Left ventricle myocardium inferior (tissue), 1 donor: ENCODE results near the gene HOXA9. TPM values are rescaled to one million over a fixed set of nuclear protein-coding genes. Genes with fewer than 3 reads are reported as not detected.
A peak's percentile ranks its signal among the peaks of the same experiment; 100 is the strongest.

Source experiments
- DNase-seq: peaks from one replicate; pipeline ENCODE4 v3.0.0-alpha.2; 2020
- H3K27ac ChIP-seq: fragments of 200-600 bp; replicated peaks from 2 replicates; pipeline ENCODE4 v1.8.0; 2021
- H3K27me3 ChIP-seq: fragments of 200-600 bp; 2 replicates; pipeline ENCODE4 v1.8.0; 2021; ENCODE audit warnings: low read depth
- H3K36me3 ChIP-seq: fragments of 200-600 bp; 2 replicates; pipeline ENCODE4 v1.8.0; 2021
- H3K4me1 ChIP-seq: fragments of 200-600 bp; 2 replicates; pipeline ENCODE4 v1.8.0; 2021
- H3K4me3 ChIP-seq: fragments of 200-600 bp; 2 replicates; pipeline ENCODE4 v1.8.0; 2021; ENCODE audit warnings: mild to moderate bottlenecking, moderate library complexity
- H3K9me3 ChIP-seq: fragments of 200-600 bp; replicated peaks from 2 replicates; pipeline ENCODE4 v1.8.0; 2021
- CTCF ChIP-seq: fragments of 200-600 bp; IDR thresholded peaks from 2 replicates; pipeline ENCODE4 v1.8.0; 2021; ENCODE audit warnings: antibody characterized with exemption, mild to moderate bottlenecking, borderline replicate concordance
- intact Hi-C: fragments of 100-400 bp; cut with micrococcal nuclease; formaldehyde crosslinking; loops from one replicate; pipeline ENCODE4 v1.11.0; 2022
- total RNA-seq: library from RNA; stranded (reverse); fragmentation: NEBNext Ultra II Directional; extraction: Animal tissue kit (Norgen Biotek cat#: 25700); gene quantifications from one replicate; pipeline ENCODE4 v1.2.1, GENCODE V29; 2021
- donor health status: DM: no; HTN: yes; CAD: no; lungs with severe emphysema.

HOXA9 gene
- total RNA-seq, 1 donor from 2014 or later: not detected

- TF ChIP-seq CTCF: no peak
- peak overlapping the region; percentile 67 for H3K4me3 ChIP-seq
- H3K27me3 ChIP-seq: peaks cover 100% of the 10 kb centered on the region
- H3K36me3 ChIP-seq: no peaks in the 10 kb centered on the region
- H3K9me3 ChIP-seq: no peaks in the 10 kb centered on the region
- peaks cover 10% of the 10 kb centered on the region for H3K4me1 ChIP-seq
- intact Hi-C loops: no loop called here
- H3K27ac ChIP-seq: no peak overlapping the region
- DNase-seq: no peak
These were observed 33.9 kb downstream of the HOXA9 start for GRCh38 chr7:27131390-27131819.

- H3K4me1 ChIP-seq: peaks cover 10% of the 10 kb centered on the region
- H3K4me3 ChIP-seq: peak within 1 kb of the TSS; percentile 67
- H3K36me3 ChIP-seq: no peaks in the 10 kb centered on the region
- DNase-seq: peak; percentile 76
- H3K9me3 ChIP-seq: no peaks in the 10 kb centered on the region
- H3K27ac ChIP-seq: peak within 1 kb of the TSS; percentile 77
- intact Hi-C loops: no loop called here
- no peak for TF ChIP-seq CTCF
- peaks cover 100% of the 10 kb centered on the region for H3K27me3 ChIP-seq
These were observed 34.6 kb downstream of the HOXA9 start, which contains the start of gene HOXA4 for GRCh38 chr7:27130540-27131389. TSS of gene HOXA4 (minus strand) at chr7:27130757. CDS start at chr7:27130733, 24 bp downstream.

- intact Hi-C loops: no loop called here
- DNase-seq: no peak
- Histone ChIP-seq H3K27ac (peak overlapping the region; percentile 77), H3K9me3 (no peaks in the 10 kb centered on the region), H3K4me3 (peak overlapping the region; percentile 67), H3K36me3 (no peaks in the 10 kb centered on the region), H3K27me3 (peaks cover 100% of the 10 kb centered on the region), H3K4me1 (peaks cover 10% of the 10 kb centered on the region)
- peak; percentile 16 for TF ChIP-seq CTCF
These were observed 35.4 kb downstream of the HOXA9 start for GRCh38 chr7:27129729-27130539.

GRCh38 chr7:27128776-27129728, 36.3 kb downstream of the HOXA9 start:
- Histone ChIP-seq H3K4me3 (peak overlapping the region; percentile 67), H3K9me3 (no peaks in the 10 kb centered on the region), H3K36me3 (no peaks in the 10 kb centered on the region), H3K4me1 (peaks cover 10% of the 10 kb centered on the region), H3K27me3 (peaks cover 100% of the 10 kb centered on the region), H3K27ac (no peak overlapping the region)
- intact Hi-C loops: no loop called here
- DNase-seq: no peak
- TF ChIP-seq CTCF: no peak

GRCh38 chr7:27128034-27128433, 37.3 kb downstream of the HOXA9 start:
- DNase-seq: no peak
- H3K27ac ChIP-seq: no peak overlapping the region
- H3K4me3 ChIP-seq: no peak overlapping the region
- TF ChIP-seq CTCF: no peak
- intact Hi-C loops: no loop called here
- H3K4me1 ChIP-seq: peaks cover 10% of the 10 kb centered on the region
- peaks cover 100% of the 10 kb centered on the region for H3K27me3 ChIP-seq
- H3K9me3 ChIP-seq: no peaks in the 10 kb centered on the region
- no peaks in the 10 kb centered on the region for H3K36me3 ChIP-seq
